ENCODE measurements around the gene SRP9. TPM values are rescaled to one million over a fixed set of nuclear protein-coding genes. Genes with fewer than 3 reads are reported as not detected.
A peak's percentile ranks its signal among the peaks of the same experiment; 100 is the strongest.

Gene SRP9
- polyA plus RNA-seq, 1 of the 3 experiments (the other 2 are of a cell fraction): 156 TPM

- Histone ChIP-seq H3K9me3 (no peaks in the 10 kb centered on the region), H3K9me2 (no peaks in the 10 kb centered on the region), H3K27ac (ENCODE audit: low read depth in 2 of 2, low read length in 1 of 2) (peak overlapping the region; percentile 81 to 90), H3K4me2 (peak overlapping the region; percentile 38; the same call in 1 of the 2 replicates), H3K4me3 (ENCODE audit: low read depth in 2 of 2, low read length in 1 of 2) (no peak overlapping the region), H4K20me1 (ENCODE audit: insufficient read depth) (no peaks in the 10 kb centered on the region), H3K4me1 (ENCODE audit: control insufficient read depth in 1 of 2, insufficient read depth in 2 of 2, low read depth in 1 of 2, low read length in 1 of 2) (peaks cover 43 to 63% of the 10 kb centered on the region in 2 experiments), H3K27me3 (ENCODE audit: insufficient read depth) (no peaks in the 10 kb centered on the region), H3K9ac (no peak overlapping the region), H3F3A (replicated peaks; ENCODE audit: insufficient read depth) (peaks cover 39% of the 10 kb centered on the region), H3K79me2 (ENCODE audit: insufficient read depth) (no peaks in the 10 kb centered on the region), H3K36me3 (replicated peaks in 1 of 2; ENCODE audit: control insufficient read depth in 1 of 2, insufficient read depth in 2 of 2, low read length in 1 of 2) (no peaks in the 10 kb centered on the region), H2AFZ (ENCODE audit: low read depth) (no peak overlapping the region)
- ChIA-PET CTCF (interaction anchor here (1.4 to 18.9 kb wide), 2 partner anchors 11 to 286 kb away, joined by 5 to 473 read pairs; partner anchors contain the start of gene SRP9), POLR2A (interaction anchor here (1.1 kb wide), 1 partner anchor 113 kb away, joined by 5 read pairs; the partner anchor contains the start of gene ENAH)
- no peak for TF ChIP-seq CHD2 (IDR thresholded peaks at IDR 0.05; ENCODE audit: low read length, partially characterized antibody)
- TF ChIP-seq MXI1 (IDR thresholded peaks at IDR 0.05; ENCODE audit: low read depth, low read length): no peak
- no peak for TF ChIP-seq NFIC (IDR thresholded peaks at IDR 0.05; ENCODE audit: borderline replicate concordance)
- no peak for TF ChIP-seq POLR2AphosphoS5 (IDR thresholded peaks at IDR 0.05; ENCODE audit: low read depth, low read length)
- no peak for TF ChIP-seq USF2 (IDR thresholded peaks at IDR 0.05; ENCODE audit: borderline replicate concordance, low read depth, low read length)
- TF ChIP-seq JUND (IDR thresholded peaks at IDR 0.05): no peak
- TF ChIP-seq ZBTB33 (IDR thresholded peaks at IDR 0.05; ENCODE audit: borderline replicate concordance, low read depth): no peak
- TF ChIP-seq FOSL2 (IDR thresholded peaks at IDR 0.05; ENCODE audit: borderline replicate concordance, low read depth): no peak
- no peak for TF ChIP-seq RXRA (IDR thresholded peaks at IDR 0.05; ENCODE audit: borderline replicate concordance, low read depth)
- TF ChIP-seq, protein P1, sequence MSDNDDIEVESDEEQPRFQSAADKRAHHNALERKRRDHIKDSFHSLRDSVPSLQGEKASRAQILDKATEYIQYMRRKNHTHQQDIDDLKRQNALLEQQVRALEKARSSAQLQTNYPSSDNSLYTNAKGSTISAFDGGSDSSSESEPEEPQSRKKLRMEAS (IDR thresholded peaks at IDR 0.05; ENCODE audit: low read depth): no peak
- no peak for TF ChIP-seq REST (IDR thresholded peaks at IDR 0.05; ENCODE audit: low read depth, low read length)
- WGBS (ENCODE audit: low lambda C conversion rate): 98% methylated on average over 6 of the region's 6 CpGs
- DNase-seq: no peak
Measured at GRCh38 chr1:225765982-225766674, 11.5 kb upstream of the SRP9 start.

Data from SK-N-SH (cell line).